ENCODE results near the gene GTPBP6.
"Not testable (repeated sequence)": the region's sequence is repeated elsewhere in the genome, so short reads cannot be mapped to it uniquely, and the experiment has no call there.

Gene GTPBP6

DNA sequence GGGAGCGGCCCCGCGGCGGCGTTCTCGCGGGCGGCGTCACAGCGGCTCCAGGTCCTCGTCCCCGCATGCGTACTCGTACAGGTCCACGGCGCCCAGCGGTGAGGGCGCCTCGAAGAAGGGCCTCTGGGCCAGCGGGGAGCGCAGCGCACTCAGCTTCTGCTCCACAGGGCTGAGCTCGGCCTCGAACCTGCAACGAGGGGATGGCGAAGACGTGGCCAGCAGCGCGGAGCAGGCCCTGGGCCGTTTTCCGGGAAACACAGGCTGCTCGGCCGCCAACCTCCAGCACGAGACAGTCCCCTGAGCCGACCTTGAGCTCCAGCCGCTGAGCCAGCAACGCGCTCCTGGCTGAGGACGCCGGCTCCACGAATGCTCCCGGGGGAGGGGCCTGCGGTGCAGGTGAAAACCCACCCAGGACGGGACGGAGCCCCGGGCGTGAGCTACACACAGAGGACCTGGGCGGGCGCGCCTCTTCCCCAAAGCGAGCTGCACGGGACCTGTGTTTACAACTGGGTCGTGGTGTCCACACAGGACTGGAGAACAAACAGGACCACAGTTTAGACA, 15.8 kb upstream of the GTPBP6 start:
- DNase-seq, result no peak

DNA sequence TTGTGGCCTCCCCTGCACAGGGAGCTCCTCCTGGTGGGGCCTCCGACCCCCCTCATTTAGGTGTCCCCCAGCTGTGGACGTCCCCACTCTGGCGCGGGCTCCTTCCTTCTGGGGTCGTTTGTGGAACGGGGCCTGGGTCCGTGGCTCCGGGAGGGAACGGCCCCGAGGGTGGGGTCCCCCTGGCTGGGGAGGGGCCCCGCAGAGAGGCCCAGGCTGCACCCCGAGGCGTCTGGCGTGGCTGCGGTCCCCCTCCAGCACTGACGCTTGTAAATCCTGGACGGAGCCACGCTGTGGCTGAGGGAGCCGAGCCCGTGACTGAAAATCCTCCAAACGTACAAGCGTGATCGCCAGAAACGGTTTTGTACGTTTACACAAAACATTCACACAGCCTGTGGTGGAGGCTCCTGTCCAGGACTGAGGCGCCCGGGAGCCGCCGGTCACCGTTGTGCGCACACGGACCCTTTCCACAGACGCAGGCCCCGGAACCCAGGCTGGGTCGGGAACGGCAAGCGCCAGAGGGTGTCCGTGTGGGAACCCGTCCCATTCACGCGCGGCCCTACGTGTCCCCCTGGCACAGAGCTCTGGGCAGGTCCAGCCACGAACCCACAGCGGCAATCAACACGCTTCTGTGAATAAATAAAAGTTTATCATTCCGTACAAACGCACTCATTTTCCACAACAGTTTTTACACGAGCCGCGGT, 15.2 kb upstream of the GTPBP6 start:
- DNase-seq, result no peak

DNA sequence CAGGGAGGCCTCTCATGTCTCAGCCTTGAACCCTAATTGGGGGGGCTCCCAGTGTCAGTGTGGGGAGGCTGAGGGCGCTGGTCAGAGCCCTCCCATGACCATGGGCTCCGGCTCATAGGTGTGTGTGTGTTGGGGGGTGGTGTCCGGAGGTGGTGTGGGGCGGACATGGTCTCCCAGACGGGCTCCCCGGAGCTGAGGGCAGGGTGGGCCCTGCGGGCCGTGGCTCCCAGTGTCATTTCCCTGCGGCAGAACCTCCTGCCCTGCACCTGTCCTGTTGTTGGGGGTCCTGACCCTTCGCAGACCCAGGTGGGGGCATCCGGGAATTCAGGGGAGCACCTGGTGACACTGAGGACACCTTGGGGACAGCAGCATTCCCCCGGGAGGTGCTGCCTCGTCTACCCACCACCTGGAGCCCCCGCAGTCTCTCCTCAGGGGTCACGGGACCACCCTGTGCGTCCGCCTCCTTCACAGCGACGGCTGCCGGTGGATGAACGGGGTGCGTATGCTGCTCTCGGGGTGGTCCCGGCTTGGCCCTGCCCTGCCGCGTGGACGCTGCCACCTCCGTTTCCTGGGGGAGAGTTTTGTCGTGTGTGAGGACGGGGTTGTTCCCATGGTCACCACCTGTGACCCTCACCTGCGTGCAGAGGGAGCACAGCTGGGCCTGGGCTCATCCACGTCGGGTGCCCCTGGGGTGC, 14.5 kb upstream of the GTPBP6 start:
- no peak for DNase-seq

DNA sequence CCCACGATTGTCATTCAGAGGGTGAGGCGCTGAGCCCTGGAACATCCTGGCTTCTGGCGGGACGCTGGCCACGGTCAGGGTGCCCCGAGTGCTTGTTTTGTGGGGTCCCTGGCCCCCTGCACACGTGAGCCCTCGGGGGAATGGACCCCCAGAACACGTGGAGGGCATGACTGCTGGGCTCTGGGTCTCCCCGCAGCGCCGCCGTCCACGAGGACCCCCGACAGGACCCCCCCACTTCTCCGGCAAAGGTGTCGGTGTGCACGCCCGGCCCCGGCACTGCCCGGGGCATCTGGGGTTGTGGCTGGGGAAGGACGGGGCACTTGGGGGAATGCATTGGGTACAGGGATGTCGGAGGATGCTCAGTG, 13.9 kb upstream of the GTPBP6 start:
- no peak for DNase-seq

DNA sequence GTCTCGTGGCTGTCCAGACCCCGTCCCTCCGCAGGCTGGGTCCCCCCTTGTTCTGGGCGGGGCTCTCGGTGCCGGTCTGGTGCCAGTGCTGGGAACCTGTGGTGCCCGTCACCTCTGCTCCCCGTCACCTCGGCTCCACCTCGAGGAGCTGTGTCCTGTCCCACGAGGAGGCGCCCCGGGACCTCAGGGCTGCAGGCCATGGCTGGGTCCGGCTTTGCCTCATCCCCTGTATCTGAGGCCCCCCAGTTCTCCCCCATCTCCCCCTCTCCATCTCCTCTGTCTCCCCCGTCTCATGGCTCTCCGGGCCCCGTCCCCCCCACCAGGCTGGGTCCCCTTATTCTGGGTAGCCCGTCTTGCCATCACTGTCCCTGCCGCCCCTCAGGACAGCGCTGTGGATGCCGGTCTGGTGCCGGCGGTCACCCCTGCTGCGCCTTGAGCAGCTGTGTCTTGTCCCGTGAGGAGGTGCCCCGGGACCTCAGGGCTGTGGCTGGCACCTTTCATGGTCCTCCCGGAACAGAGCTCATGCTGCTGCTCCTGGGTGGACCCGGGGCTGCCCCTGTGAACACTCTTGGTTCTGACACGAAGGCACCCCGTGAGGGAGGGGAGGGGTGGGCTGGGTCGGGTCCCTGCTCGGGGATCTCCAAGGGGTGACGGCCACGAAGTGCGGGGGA, 13.4 kb upstream of the GTPBP6 start:
- no peak for DNase-seq

DNA sequence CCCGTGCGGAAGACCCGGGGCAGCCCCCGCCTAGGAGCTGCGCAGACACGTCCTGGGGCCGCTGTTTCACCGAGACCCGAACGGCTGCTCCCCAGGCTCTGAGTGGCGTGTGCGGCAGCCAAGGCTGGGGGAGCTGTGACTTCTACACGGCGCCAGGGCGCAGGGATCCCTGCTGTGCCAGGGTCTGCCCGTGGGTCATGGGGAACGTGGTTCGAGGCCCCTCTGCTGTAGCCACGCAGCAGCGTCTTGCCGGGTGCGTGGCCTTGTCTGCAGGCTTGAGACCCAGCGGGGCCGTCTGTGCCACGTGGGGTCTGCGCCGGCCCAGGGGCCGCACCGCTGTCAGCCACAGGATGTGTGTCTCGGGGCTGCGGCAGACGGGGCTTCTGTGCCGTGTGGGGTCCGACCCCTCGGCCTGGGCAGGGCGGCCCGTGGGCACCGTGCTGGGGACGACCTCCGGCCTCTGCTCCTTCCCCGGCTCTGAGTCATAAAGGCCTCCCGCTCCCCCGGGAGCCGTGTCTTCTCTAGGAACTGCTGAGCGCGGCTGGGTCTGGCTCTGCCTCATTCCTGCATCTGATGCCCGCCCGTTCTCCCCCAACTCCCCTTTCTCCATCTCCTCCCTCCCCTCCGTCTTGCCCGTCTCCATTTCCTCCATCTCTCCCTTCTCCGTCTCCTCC, 12.7 kb upstream of the GTPBP6 start:
- DNase-seq, result peak; percentile 72

DNA sequence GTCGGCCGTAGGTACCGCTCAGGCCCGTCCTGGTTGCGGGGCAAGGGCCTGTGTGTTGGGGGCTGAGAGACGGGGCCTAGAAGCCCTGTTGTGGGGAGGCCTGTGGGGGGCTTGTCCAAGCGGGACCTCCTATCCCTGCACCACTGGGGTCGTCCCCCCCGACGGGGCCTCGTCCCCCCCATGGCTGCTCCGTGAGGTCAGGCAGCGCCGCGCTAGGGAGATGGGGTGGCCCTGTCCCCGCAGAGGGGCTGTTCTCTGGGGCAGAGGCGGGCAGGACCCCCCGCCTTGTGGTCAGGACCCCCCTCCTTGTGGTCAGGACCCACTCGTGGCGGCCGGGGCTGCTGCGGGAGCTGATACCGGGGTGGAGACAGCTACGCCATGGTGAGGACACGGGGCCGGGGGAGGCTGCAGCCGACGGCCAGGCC, 12.1 kb upstream of the GTPBP6 start:
- no peak for DNase-seq

DNA sequence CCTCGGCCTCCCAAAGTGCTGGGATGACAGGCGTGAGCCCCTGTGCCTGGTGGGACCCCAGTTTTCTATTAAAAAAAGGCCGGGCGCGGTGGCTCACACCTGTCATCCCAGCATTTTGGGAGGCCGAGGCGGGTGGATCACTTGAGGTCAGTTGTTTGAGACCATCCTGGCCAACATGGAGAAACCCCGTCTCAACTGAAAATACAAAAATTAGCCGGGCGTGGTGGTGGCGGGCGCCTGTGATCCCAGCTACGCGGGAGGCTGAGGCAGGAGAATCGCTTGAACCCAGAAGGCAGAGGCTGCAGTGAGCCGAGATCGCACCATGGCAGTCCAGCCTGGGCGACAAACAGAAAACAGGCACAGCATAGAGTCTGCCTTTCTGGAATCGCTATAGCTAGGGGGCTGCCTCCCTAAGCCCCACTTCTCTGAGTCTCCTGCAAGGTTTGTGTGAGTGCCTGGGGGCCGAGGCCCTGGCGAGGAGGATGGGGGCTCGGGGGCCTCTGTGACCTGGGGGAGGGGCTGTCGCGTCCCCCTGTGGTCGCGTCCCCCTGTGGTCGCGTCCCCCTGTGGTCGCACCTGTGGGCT, 11.6 kb upstream of the GTPBP6 start:
- DNase-seq, result not testable (repeated sequence)

DNA sequence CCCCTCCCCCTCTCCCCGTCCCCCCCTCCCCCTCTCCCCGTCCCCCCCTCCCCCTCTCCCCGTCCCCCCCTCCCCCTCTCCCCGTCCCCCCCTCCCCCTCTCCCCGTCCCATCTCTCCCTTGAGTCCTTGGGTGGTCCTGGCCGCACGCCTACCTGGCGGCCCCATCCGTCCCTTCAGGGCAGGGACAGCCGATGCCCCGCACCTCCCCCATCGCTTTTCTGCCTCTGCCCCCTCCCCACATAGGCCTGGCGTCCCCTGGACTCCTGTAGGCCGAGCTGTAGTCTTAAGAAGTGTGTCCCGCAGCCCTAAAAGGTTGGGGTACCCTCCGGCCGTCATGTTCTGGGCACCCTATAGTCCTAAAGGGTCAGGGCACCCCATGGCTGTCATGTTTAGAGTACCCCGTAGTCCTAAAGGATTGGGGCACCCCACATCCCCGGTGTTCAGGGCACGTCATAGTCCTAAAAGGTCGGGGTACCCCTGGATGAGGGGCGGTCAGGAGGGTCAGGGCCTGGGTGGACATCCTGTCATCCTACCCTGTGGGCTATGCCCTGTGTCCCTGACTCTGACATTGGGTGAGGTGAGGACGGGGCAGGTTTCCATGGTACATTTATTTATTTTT, 10.8 kb upstream of the GTPBP6 start:
- DNase-seq, result no peak

DNA sequence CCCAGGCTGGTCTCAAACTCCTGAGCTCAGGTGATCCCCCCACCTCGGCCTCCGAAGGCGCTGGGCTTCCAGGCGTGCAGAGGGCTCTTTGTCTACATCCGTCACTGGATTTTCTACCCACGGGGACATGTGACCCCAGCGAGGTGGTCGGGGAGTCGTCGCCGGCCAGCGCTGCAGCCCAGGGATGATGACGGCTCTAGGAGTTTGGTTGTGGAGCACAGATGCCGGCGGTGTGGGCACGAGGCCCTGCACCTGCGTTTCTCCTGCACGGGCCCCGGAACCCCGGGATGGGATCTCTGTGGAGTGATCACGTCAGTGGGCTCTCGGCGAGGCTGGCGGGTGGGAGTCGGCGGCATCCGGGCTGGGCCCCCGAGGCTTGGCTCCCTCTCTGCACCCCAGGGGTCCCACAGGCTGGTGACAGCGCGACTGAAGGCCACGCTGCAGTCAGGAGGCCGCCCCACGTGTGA, 9.1 kb upstream of the GTPBP6 start:
- DNase-seq, result no peak

DNA sequence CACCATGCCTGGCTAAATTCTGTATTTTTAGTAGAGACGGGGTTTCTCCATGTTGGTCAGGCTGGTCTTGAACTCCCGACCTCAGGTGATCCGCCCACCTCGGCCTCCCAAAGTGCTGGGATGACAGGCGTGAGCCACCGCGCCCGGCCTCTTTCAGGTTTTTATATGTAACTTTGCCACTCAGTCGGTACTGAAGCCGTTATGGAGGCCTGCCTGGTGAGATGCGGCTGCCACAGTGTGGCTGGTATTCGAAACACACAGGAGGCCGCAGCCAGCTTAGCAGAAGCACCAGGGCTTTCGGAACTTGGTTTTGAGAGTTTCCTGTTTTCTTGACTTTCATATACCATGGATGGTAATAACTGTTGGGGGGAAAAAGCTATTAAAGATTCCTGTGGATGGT, 6.1 kb upstream of the GTPBP6 start:
- DNase-seq, result not testable (repeated sequence)

DNA sequence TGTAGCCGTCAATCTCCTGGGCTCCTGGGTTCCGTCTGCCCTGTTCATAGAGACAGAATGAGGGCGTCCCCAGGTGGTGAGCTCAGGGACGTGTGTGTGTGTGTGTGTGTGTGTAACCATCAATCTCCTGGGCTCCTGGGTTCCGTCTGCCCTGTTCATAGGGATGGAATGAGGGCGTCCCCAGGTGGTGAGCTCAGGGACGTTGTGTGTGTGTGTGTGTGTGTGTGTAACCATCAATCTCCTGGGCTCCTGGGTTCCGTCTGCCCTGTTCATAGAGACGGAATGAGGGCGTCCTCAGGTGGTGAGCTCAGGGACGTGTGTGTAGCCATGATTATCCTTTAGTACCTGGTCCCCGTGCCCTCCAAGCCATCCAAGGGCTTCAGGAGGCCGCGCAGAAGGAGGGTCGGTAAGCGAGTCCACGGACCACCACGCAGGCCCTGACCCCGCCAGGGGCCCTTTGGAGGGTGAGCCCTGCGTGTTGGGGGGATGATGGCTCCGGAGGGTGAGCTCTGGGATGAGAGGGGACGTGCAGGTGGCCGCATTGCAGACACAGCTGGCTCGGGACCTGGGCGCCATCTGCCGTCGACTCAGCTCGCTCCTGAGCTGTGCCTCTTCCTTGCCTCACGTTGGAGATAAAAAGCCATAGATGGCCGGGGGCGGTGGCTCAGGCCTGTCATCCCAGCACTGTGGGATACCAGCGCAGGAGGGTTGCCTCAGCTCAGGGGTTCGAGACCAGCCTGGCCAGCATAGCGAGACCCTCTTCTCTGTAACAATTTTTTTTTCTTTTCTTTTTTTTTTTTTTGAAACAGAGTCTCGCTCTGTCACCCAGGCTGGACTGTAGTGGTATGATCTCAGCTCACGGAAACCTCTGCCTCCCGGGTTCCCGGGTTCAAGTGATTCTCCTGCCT, 5.4 kb upstream of the GTPBP6 start:
- DNase-seq, result peak; percentile 65

DNA sequence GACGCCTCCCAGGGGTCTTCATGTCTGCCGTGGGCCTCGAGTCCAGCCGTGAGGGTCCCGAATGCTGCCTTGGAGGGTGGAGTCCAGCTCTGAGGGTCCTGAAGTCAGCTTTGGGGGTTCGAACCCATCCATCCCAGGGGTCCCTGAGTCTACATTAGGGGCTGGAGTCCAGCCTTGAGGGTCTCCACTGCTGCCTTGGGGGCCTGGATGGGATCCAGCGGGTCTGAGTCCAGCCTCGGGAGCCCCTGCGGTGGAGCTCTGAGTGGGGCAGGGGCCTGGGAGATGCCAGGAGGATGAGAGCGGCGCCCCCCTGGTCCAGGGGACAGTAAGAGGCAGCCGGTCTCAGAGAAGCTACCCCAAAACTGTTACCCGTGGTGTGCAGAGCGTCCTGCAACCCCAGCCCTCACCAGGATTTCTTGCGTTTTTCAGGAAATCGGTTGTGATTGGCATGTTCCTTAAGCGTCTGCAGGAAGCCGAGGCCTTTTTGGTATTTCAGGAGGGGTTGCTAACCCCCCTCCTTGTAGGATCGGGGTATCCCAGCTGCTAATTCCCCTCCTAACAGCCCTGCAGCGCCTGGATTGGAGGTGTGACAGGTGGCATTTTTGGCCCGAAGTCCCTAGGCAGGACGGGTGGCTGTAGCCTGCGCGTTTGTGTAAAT, 1.7 kb upstream of the GTPBP6 start:
- peak; percentile 43 for DNase-seq

DNA sequence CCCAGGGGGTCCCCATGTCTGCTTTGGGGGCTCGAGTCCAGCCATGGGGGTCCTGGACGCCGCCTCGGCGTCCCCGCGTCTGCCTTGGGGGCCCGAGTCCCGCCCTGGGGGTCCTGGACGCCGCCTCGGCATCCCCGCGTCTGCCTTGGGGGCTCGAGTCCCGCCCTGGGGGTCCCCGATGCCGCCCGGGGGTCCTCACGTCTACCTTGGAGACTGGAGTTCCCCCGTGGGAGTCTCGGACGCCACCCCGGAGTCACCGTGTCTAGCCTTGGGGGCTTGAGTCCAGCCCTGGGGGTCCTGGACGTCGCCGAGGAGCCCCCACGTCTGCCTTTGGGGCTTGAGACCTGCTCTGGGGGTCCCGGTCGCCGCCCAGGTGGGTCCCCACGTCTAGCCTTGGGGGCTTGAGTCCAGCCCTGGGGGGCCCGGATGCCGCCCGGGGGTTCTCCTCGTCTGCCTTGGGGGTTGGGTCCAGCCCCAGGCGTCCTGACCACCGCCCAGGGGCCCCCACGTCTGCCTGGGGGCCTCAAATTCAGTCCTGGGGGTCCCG, 1.1 kb upstream of the GTPBP6 start:
- no peak for DNase-seq

DNA sequence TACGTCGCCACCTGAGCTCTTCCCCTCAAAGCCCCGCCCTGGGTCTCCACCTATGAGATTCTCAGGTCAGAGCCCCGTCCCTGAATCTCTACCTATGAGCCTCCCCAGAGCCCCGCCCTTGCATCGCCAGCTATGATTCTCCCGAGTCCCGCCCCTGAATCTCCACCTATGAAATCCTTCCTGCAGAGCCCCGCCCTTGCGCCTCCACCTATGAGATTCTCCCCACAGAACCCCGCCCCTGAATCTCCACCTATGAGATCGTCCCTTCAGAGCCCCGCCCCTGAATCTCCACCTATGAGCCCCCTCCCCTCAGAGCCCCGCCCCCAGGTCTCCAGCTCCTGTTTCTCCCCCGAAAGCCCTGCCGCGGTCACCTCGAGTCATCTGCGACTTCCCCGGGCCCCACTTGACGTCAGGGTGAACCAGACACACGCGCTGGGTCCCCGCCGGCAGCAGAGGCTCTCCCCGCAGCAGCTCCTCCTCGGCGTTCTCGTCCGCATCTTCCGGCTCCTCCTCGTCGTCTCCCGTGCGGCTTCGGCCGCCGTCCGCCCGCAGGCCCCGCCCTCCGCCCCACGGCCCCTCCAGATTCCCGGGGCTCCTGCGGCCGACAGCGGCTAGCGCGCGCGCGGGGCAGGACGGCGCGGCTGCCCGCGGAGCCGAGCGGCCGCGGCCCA, 393 bp downstream of the GTPBP6 start:
- peak; percentile 99 for DNase-seq

DNA sequence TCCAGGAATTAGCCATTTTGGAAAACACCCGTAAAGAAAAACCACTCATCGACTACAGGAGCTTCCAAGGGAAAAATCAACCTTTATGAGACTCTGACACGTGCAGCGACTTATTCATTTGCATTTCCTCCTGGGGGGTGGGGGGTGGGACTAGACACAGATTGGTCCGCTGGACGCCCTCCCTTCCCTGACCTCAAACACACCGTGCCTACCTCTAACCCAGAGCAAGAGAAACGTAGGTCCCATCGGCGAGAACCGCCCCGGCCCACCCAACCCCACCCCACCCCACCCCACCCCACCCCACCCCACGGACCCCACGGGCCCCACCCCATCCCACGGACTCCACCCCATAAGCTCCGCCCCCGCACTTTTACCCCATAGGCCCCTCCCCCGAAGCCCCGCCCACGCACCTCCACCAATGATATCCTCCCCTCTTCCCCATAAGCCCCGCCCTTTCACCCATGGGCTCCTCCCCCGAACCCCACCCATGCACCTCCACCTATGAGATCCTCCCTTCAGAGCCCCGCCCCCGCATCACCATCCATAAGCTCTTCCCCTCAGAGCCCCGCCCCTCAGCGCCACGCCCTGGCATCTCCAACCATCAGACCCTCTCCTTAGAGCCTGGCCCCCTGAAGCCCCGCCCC, 1.1 kb downstream of the GTPBP6 start:
- DNase-seq, result no peak

DNA sequence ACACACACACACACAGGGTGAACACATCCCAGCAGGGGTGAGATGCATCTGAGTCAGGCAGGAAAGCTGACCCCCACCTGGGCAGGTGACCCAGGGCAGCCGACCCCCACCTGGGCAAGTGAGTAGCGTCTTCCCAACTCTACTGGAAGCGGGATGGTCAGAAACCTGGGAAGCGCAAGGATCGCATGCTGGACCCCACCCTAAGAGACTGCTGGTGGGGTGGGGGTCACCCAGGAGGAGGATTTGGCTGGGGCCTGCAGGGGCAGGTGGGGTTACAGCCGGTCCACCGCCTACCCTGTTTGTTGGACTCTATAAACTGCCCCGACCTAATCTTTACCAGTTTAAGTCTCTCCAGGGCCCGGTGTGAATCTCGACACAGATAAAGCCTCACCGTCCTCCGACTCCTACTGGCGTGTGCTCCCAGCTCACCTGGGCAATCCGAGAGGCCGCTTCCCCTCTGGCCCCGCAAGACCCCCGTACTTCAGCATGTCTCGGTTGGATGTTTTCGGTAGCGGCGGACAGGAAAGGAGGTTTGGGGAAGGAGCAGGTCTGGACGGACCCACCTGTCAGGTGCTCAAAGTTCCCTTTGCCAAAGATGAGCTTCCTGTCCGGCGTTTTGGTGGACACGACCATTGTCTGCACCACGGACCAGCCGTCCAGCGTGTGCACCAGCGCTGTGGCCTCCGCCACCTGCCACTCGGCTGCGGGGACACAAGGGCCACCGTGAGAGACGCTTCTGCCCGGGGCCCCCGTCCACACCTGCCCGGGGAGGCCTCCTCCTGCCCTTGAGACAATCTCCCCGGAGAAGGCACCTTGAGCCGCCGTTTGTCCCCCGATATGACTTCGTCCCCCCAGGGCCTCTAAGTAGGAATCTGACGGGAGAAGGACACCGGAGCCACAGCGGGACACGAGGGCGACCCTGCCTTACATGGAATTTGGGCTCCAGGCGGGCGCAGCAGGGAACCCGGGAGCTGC, 2.0 kb downstream of the GTPBP6 start:
- no peak for DNase-seq
